HepG2 (cell line): Measurements from ENCODE around the gene CRYM. TPM values are rescaled to one million over a fixed set of nuclear protein-coding genes. Genes with fewer than 3 reads are reported as not detected.

ENCODE experiments used
- ETS1 ChIP-seq: sonication (generic); formaldehyde crosslinking; IDR thresholded peaks from 2 replicates; pipeline ENCODE4 v1.4.0; 2020; ENCODE audit warnings: missing genetic modification reagents
- ZNF775 ChIP-seq: sonication (generic); formaldehyde crosslinking; IDR thresholded peaks from 2 replicates; pipeline ENCODE4 v1.4.0; 2020; ENCODE audit warnings: missing genetic modification reagents, mild to moderate bottlenecking, moderate library complexity, borderline replicate concordance
- ZNF777 ChIP-seq: sonication (generic); formaldehyde crosslinking; IDR thresholded peaks from 2 replicates; pipeline ENCODE4 v1.4.0; 2020; ENCODE audit warnings: missing genetic modification reagents
- polyA plus RNA-seq, 8 experiments: library from polyadenylated mRNA; depleted of rRNA in 3 of 8; stranded (reverse) in 7 of 8; unstranded in 1 of 8; fragments of >200 nt; fragmentation: Illumina TruSeq in 4 of 8; extraction: Trizol in 4 of 8; gene quantifications; 2 replicates each; pipeline versions ENCODE4 v1.2.1 to v1.2.3, GENCODE V29; 2011 to 2016; ENCODE audit warnings: low read depth in 4 of 8, missing spikeins in 1 of 8, mixed read lengths in 1 of 8; ENCODE audit not compliant: insufficient read depth in 1 of 8
- total RNA-seq, 5 experiments: library from RNA; depleted of rRNA; stranded (reverse); fragments of >200 nt; fragmentation: Illumina TruSeq; extraction: Trizol; gene quantifications; 2 replicates each; pipeline ENCODE4 v1.2.3, GENCODE V29; 2016; ENCODE audit warnings: low read depth in 1 of 5
- TF ChIP-seq, protein P1 (sequence below): sonication (generic); formaldehyde crosslinking; IDR thresholded peaks from 2 replicates; pipeline ENCODE4 v1.5.0; 2020; ENCODE audit warnings: mild to moderate bottlenecking, missing genetic modification reagents, borderline replicate concordance
- TF ChIP-seq, protein P2 (sequence below): sonication (generic); formaldehyde crosslinking; IDR thresholded peaks from 2 replicates; pipeline ENCODE4 v1.5.0; 2020; ENCODE audit warnings: missing genetic modification reagents

CRYM gene
- total and polyA plus RNA-seq, 2 of the 13 experiments (the other 11 are each of a cell fraction or from before 2014, with no cell fraction given) = 1.9 to 2.2 TPM

GRCh38 chr16:21211486-21211885, 66.6 kb downstream of the CRYM start, which contains the start of gene ZP2 (continued):
- TF ChIP-seq, protein P1, sequence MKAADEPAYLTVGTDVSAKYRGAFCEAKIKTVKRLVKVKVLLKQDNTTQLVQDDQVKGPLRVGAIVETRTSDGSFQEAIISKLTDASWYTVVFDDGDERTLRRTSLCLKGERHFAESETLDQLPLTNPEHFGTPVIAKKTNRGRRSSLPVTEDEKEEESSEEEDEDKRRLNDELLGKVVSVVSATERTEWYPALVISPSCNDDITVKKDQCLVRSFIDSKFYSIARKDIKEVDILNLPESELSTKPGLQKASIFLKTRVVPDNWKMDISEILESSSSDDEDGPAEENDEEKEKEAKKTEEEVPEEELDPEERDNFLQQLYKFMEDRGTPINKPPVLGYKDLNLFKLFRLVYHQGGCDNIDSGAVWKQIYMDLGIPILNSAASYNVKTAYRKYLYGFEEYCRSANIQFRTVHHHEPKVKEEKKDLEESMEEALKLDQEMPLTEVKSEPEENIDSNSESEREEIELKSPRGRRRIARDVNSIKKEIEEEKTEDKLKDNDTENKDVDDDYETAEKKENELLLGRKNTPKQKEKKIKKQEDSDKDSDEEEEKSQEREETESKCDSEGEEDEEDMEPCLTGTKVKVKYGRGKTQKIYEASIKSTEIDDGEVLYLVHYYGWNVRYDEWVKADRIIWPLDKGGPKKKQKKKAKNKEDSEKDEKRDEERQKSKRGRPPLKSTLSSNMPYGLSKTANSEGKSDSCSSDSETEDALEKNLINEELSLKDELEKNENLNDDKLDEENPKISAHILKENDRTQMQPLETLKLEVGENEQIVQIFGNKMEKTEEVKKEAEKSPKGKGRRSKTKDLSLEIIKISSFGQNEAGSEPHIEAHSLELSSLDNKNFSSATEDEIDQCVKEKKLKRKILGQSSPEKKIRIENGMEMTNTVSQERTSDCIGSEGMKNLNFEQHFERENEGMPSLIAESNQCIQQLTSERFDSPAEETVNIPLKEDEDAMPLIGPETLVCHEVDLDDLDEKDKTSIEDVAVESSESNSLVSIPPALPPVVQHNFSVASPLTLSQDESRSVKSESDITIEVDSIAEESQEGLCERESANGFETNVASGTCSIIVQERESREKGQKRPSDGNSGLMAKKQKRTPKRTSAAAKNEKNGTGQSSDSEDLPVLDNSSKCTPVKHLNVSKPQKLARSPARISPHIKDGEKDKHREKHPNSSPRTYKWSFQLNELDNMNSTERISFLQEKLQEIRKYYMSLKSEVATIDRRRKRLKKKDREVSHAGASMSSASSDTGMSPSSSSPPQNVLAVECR (CRISPR knock-in tag) = no peak
- TF ChIP-seq, protein P2, sequence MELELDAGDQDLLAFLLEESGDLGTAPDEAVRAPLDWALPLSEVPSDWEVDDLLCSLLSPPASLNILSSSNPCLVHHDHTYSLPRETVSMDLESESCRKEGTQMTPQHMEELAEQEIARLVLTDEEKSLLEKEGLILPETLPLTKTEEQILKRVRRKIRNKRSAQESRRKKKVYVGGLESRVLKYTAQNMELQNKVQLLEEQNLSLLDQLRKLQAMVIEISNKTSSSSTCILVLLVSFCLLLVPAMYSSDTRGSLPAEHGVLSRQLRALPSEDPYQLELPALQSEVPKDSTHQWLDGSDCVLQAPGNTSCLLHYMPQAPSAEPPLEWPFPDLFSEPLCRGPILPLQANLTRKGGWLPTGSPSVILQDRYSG (CRISPR knock-in tag) = no peak
- TF ChIP-seq ZNF777 (CRISPR knock-in tag) (no peak), ZNF775 (CRISPR knock-in tag) (no peak), ETS1 (no peak)
- TF ChIP-seq, all 625 proteins: peak for 0

Other genes with a start within 250 kb of the CRYM start
- gene DNAH3, start 127.4 kb downstream of the CRYM start, total RNA-seq (2016; rRNA removed; fragmentation: Illumina TruSeq; extraction: Trizol) = 0.07 and 0.34 TPM in 2 replicates
- gene DNAH3, start 127.4 kb downstream of the CRYM start, polyA plus RNA-seq (2011; rRNA removed) = 0.08 TPM in 2 replicates
- gene LDAF1, start 119.6 kb downstream of the CRYM start, total RNA-seq (2016; rRNA removed; fragmentation: Illumina TruSeq; extraction: Trizol) = 6.3 and 8.3 TPM in 2 replicates
- gene LDAF1, start 119.6 kb downstream of the CRYM start, polyA plus RNA-seq (2011; rRNA removed) = 7.5 and 8.8 TPM in 2 replicates
- gene ZP2, start 66.7 kb downstream of the CRYM start, total RNA-seq (2016; rRNA removed; fragmentation: Illumina TruSeq; extraction: Trizol) = not detected in 2 replicates
- gene ZP2, start 66.7 kb downstream of the CRYM start, polyA plus RNA-seq (2011; rRNA removed) = not detected in 2 replicates
- gene ANKS4B, start 44.6 kb downstream of the CRYM start, total RNA-seq (2016; rRNA removed; fragmentation: Illumina TruSeq; extraction: Trizol) = 30.0 and 37.7 TPM in 2 replicates
- 6.5 and 8.0 TPM in 2 replicates for gene ANKS4B, start 44.6 kb downstream of the CRYM start, polyA plus RNA-seq (2011; rRNA removed)